Gastrocnemius medialis (tissue), 4 donors: Measurements from ENCODE around the gene TXNIP. TPM values are rescaled to one million over a fixed set of nuclear protein-coding genes. Genes with fewer than 3 reads are reported as not detected.

Experiments used
- ATAC-seq, 2 donors: fragments of 150-250 bp; one replicate each; pipeline ENCODE4 v1.9.1; 2016
- DNase-seq, 2 donors: peaks; one replicate each; pipeline ENCODE4 v3.0.0-alpha.2; 2019
- H3K27ac ChIP-seq, 4 donors: fragments of 200-600 bp; sonication (generic); 1 replicate in 1 of 4; 2 replicates in 3 of 4; pipeline ENCODE4 v1.5.1; 2016 to 2018; ENCODE audit warnings: mild to moderate bottlenecking in 2 of 4, moderate library complexity in 1 of 4
- H3K27me3 ChIP-seq, 3 donors: fragments of 200-600 bp; sonication (generic) in 2 of 3; 1 replicate in 1 of 3; 2 replicates in 2 of 3; pipeline versions ENCODE4 v1.5.1 to v1.6.0; 2016 to 2019; ENCODE audit warnings: mild to moderate bottlenecking in 1 of 3, moderate library complexity in 1 of 3
- H3K36me3 ChIP-seq, 2 donors: fragments of 200-600 bp; sonication (generic) in 1 of 2; one replicate each; pipeline ENCODE4 v1.5.1; 2017 to 2018
- H3K4me1 ChIP-seq, 2 donors: fragments of 200-600 bp; sonication (generic) in 1 of 2; one replicate each; pipeline ENCODE4 v1.5.1; 2016 to 2017; ENCODE audit warnings: mild to moderate bottlenecking in 2 of 2
- H3K4me3 ChIP-seq, 4 donors: fragments of 200-600 bp; sonication (generic) in 3 of 4; 1 replicate in 1 of 4; 2 replicates in 3 of 4; pipeline ENCODE4 v1.5.1; 2016 to 2019; ENCODE audit warnings: mild to moderate bottlenecking in 2 of 4
- H3K9me3 ChIP-seq, 3 donors: fragments of 200-600 bp; sonication (generic) in 2 of 3; 1 replicate in 1 of 3; 2 replicates in 2 of 3; pipeline ENCODE4 v1.5.1; 2016 to 2019
- CTCF ChIP-seq, 5 experiments: fragments of 450-650 bp in 3 of 5; fragments of 200-600 bp in 2 of 5; sonication (generic) in 2 of 5; IDR thresholded peaks in 4 of 5; conservative IDR thresholded peaks in 1 of 5; 1 replicate in 4 of 5; 2 replicates in 1 of 5; pipeline ENCODE4 v1.5.1; 2016 to 2019; ENCODE audit warnings: antibody characterized with exemption in 5 of 5, mild to moderate bottlenecking in 3 of 5, moderate library complexity in 3 of 5
- POLR2A ChIP-seq, 2 donors: fragments of 450-650 bp; IDR thresholded peaks; one replicate each; pipeline ENCODE4 v1.6.1; 2017; ENCODE audit warnings: antibody characterized with exemption in 2 of 2, mild to moderate bottlenecking in 2 of 2, moderate library complexity in 2 of 2
- in situ Hi-C, 4 donors: fragments of 200-750 bp; cut with MboI; loops; one replicate each; pipeline versions ENCODE4 v1.15.0 to v1.8.0; 2017; ENCODE audit warnings: low sequenced_read_pairs in 4 of 4
- intact Hi-C: fragments of 100-400 bp; cut with DNase I; formaldehyde crosslinking; loops from one replicate; pipeline ENCODE4 v1.15.1; 2023; ENCODE audit warnings: low total_unique reads
- total RNA-seq, 4 donors: library from RNA; depleted of rRNA; stranded (reverse); fragments of >200 nt; gene quantifications; one replicate each; pipeline versions ENCODE4 v1.1.0 to v1.2.3, GENCODE V29; 2016

The TXNIP gene
- total RNA-seq, 4 donors from 2014 or later: 1,815 to 2,839 (median 2,202) TPM

- ATAC-seq (peak in 1 of 2 donors; percentile 14), DNase-seq (peak in 1 of 2 donors; percentile 53)
- intact Hi-C loops: no loop called here
- H3K9me3 ChIP-seq: no peaks in the 10 kb centered on the region
- H3K27me3 ChIP-seq: no peaks in the 10 kb centered on the region
- in situ Hi-C loops: no loop called here
- peaks cover 7 to 11% of the 10 kb centered on the region in 2 donors for H3K4me1 ChIP-seq
- peak overlapping the region; percentile 95 to 99 (median 98) for H3K27ac ChIP-seq
- TF ChIP-seq CTCF (IDR thresholded peaks at IDR 0.05 in 4 of 5, conservative IDR thresholded peaks at IDR 0.05 in 1 of 5) (no peak), POLR2A (IDR thresholded peaks at IDR 0.05) (peak; percentile 26 to 52)
- H3K36me3 ChIP-seq: peaks cover 26 to 40% of the 10 kb centered on the region in 2 donors
- H3K4me3 ChIP-seq: peak overlapping the region; percentile 63 to 98 (median 81)
These were observed 4.5 kb downstream of the TXNIP start for GRCh38 chr1:145991735-145992412.

DNA sequence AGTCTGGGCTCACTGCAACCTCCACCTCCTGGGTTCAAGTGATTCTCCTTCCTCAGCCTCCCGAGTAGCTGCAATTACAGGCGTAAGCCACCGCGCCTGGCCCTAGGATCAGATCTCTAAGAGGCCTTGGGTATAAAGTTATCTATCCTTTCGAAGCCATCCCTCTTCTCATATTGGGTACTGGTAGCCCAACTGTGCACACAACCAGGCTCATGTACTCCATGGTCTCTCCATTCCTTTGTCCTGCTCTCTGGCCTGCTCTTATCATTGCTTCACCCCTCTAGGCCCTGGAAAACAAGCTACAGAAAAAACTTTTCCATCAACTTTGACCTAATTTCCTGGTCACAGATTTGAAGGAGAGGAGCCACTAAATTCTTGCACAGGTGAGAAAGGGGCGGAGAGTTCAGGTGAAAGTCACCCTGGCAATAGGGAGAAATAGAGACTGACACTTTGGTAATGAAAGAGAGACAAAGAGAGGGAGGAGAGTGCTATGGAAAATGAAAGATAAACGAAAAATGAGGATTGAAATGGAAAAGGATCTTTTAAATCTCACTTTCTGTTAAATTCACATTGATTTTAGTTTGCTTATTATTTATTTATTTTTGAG, 6.0 kb downstream of the TXNIP start:
- Histone ChIP-seq H3K4me3 (no peak overlapping the region), H3K36me3 (peaks cover 16 to 30% of the 10 kb centered on the region in 2 donors), H3K4me1 (peaks cover 19 to 22% of the 10 kb centered on the region in 2 donors), H3K27ac (peak overlapping the region; percentile 95 to 99 (median 98)), H3K9me3 (no peaks in the 10 kb centered on the region), H3K27me3 (no peaks in the 10 kb centered on the region)
- in situ Hi-C loops: no loop called here
- peak; percentile 20 to 28 for ATAC-seq
- intact Hi-C loops: no loop called here
- TF ChIP-seq CTCF (IDR thresholded peaks at IDR 0.05 in 4 of 5, conservative IDR thresholded peaks at IDR 0.05 in 1 of 5) (no peak), POLR2A (IDR thresholded peaks at IDR 0.05) (no peak)
- peak in 1 of 2 donors; percentile 44 for DNase-seq

DNA sequence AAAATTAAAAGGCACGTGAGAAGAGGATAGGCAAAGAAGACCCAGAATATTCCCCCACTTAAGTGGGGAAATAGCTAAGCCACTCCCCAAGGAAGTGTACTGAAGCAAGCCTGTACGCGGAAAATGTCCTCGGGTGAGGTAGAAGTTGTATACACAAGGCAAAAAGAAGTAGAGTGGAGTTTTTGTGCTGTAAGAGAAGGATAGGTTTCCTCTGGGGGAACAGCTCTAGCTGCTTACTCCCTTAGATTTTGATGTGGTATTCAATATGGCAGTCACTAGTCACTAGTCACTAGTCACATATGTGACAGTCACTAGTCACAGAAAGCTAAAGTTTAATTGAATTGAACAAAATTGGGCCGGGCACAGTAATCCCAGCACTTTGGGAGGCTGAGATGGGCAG, 7.6 kb downstream of the TXNIP start:
- H3K27me3 ChIP-seq: no peaks in the 10 kb centered on the region

GRCh38 chr1:145987926-145988325, 8.5 kb downstream of the TXNIP start:
- no peak for ATAC-seq
- Histone ChIP-seq H3K27me3 (no peaks in the 10 kb centered on the region), H3K4me1 (peaks cover 42 to 46% of the 10 kb centered on the region in 2 donors), H3K4me3 (no peak overlapping the region), H3K9me3 (no peaks in the 10 kb centered on the region), H3K27ac (peak overlapping the region; percentile 95 to 99 (median 98)), H3K36me3 (peaks cover 0 to 6% of the 10 kb centered on the region in 2 donors)
- intact Hi-C loops (no loop called here), in situ Hi-C loops (no loop called here)
- TF ChIP-seq CTCF (IDR thresholded peaks at IDR 0.05 in 4 of 5, conservative IDR thresholded peaks at IDR 0.05 in 1 of 5): no peak
- TF ChIP-seq POLR2A (IDR thresholded peaks at IDR 0.05): no peak
- DNase-seq: peak in 1 of 2 donors; percentile 8

More for the DNA sequence above, 7.6 kb downstream of the TXNIP start:
- in situ Hi-C loops (no loop called here), intact Hi-C loops (no loop called here)
- DNase-seq: peak in 1 of 2 donors; percentile 10
- Histone ChIP-seq H3K36me3 (peaks cover under 1 to 14% of the 10 kb centered on the region in 2 donors), H3K27ac (peak overlapping the region; percentile 95 to 99 (median 98)), H3K4me1 (peaks cover 35 to 38% of the 10 kb centered on the region in 2 donors), H3K9me3 (no peaks in the 10 kb centered on the region), H3K4me3 (no peak overlapping the region)
- no peak for ATAC-seq
- TF ChIP-seq POLR2A (IDR thresholded peaks at IDR 0.05) (no peak), CTCF (IDR thresholded peaks at IDR 0.05 in 4 of 5, conservative IDR thresholded peaks at IDR 0.05 in 1 of 5) (no peak)
